ENCODE data around the gene GNAL.

DNA sequence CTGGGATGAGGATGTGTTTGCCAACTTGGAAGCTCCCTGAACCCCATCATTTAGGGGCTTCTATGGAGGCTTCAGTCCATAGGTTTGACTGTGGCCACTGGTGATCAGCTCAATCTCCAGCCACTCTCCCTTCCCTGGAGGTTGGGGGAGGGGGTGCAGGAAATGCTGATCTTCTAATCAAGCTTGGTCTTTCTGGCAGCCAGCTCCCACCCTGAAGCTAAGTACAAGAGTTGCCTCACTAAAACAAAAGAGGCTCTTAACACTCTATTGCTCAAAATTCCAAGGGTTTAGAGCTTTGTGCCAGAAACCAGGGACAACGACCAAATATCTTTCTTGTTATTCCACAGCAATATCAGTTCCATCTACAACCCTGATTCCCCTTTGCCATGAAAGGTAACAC lies 238.4 kb downstream of the GNAL start:
- TF ChIP-seq, protein P1, sequence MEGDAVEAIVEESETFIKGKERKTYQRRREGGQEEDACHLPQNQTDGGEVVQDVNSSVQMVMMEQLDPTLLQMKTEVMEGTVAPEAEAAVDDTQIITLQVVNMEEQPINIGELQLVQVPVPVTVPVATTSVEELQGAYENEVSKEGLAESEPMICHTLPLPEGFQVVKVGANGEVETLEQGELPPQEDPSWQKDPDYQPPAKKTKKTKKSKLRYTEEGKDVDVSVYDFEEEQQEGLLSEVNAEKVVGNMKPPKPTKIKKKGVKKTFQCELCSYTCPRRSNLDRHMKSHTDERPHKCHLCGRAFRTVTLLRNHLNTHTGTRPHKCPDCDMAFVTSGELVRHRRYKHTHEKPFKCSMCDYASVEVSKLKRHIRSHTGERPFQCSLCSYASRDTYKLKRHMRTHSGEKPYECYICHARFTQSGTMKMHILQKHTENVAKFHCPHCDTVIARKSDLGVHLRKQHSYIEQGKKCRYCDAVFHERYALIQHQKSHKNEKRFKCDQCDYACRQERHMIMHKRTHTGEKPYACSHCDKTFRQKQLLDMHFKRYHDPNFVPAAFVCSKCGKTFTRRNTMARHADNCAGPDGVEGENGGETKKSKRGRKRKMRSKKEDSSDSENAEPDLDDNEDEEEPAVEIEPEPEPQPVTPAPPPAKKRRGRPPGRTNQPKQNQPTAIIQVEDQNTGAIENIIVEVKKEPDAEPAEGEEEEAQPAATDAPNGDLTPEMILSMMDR (IDR thresholded peaks at IDR 0.05) = no peak
- TF ChIP-seq POLR2AphosphoS5 (IDR thresholded peaks at IDR 0.05) = no peak
